GM12873 (cell line): ENCODE data around the gene PPFIA4.

Experiments used
- TF ChIP-seq, protein P1 (sequence below): IDR thresholded peaks from 2 replicates; pipeline ENCODE4 v1.5.1; 2012; ENCODE audit warnings: low read depth, mild to moderate bottlenecking, moderate library complexity, low read length, control low read depth; ENCODE audit not compliant: insufficient read depth; ENCODE audit errors: missing control alignments

PPFIA4 gene

DNA sequence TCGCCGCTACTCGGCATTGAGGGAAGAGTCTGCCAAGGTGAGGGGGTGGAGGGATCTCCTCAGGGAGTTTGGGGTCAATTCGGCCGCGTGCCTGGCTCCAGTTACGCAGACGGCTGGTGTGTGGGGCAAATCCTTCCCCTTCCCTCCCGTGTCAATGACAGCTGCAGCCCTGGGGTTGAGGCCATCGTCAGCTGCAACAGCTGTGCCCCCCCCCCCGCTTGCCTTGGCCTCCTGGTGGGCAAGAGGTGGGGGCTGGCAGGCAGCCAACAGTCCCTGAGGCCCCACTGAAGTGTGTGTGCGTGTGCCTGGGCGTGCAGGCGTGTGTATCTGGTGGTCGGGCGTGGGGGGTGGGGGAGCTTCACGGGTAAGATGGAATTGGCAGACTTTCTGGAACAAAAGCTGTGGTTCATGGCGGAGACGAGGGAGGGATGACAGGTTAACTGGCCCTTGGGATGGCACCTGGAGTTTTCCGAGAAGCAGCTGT, 25.6 kb downstream of the PPFIA4 start:
- TF ChIP-seq, protein P1, sequence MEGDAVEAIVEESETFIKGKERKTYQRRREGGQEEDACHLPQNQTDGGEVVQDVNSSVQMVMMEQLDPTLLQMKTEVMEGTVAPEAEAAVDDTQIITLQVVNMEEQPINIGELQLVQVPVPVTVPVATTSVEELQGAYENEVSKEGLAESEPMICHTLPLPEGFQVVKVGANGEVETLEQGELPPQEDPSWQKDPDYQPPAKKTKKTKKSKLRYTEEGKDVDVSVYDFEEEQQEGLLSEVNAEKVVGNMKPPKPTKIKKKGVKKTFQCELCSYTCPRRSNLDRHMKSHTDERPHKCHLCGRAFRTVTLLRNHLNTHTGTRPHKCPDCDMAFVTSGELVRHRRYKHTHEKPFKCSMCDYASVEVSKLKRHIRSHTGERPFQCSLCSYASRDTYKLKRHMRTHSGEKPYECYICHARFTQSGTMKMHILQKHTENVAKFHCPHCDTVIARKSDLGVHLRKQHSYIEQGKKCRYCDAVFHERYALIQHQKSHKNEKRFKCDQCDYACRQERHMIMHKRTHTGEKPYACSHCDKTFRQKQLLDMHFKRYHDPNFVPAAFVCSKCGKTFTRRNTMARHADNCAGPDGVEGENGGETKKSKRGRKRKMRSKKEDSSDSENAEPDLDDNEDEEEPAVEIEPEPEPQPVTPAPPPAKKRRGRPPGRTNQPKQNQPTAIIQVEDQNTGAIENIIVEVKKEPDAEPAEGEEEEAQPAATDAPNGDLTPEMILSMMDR: no peak

DNA sequence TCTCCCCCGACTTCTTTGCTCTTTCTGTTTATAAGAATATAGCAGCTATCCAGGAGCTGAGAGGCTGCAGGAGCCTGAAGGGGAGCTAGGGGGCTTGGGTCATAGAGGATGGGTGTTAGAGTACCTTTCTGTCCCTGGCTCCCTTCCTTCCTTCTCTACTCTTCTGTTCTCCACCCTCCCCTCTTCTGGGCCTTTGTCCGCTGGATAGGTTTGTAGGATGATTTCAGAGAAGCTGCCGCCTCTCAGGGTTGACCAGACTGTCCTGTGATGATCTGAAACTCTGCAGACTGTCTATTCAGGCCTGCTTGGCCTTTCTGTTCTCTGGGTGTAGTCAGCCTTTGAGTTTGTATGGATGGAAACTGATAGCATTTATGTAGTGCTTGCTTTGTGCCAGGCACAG, 26.3 kb downstream of the PPFIA4 start:
- TF ChIP-seq, protein P1: no peak

DNA sequence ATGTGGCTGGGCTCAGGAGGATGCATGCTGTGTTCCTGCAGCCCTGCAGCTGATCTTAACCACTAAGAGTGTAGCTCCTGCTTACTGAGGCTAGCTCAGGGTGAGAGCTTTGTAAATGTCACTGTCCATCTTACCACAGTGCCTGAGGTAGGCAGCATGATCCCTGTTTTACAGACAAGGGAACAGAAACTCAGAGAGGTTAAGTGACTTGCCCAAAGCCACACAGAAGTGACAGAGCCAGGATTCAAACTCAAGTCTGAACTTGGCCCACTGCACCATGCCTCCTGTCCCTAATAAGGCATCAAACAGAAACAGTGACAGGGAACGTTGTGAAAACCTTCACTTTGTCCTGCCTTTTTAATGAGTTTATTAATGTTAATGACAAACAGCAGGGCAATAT, 27.9 kb downstream of the PPFIA4 start:
- TF ChIP-seq, protein P1: no peak

DNA sequence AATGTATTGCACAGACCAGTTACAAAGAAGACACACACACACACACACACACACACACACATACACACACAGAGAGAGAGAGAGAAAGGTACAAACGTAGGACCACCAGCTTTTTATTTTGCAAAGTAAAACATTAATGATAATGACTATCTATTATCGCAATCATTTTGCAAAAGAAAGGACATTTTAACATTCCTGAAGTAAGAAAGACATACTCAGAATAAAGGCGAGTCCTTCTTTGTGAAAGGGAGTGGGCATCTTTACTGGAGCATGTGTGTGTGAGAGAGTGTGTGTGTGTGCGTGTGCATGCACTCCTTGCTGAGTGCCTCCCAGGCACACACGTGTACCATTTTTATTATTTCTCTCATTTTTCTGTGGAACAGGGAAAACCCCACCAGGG, 28.4 kb downstream of the PPFIA4 start:
- TF ChIP-seq, protein P1: no peak

DNA sequence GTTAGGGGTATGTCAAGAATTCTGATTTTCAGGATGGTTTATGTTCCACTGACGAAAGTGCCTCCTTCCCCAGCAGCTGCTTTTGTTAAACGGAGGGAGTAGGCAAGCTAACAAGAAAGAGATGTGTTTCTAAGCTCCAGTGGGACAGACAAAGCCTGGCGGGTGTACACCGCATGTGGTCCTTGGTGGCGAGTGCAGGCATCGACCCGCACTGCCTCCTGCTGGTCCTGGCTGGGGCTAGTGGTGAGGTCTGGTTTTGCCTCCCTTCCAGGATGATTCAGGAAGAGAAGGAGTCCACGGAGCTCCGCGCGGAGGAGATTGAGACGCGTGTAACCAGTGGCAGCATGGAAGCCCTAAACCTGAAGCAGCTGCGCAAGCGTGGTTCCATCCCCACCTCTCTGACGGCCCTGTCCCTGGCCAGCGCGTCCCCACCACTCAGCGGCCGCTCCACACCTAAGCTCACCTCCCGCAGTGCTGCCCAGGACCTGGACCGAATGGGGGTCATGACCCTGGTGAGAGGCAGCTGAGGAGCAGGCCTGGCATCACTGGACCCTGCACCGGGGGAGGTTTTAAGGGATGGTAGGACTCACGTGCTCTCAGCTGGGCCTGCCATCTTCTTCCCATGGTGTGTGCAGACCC, 29.0 kb downstream of the PPFIA4 start:
- TF ChIP-seq, protein P1: peak; percentile 12

DNA sequence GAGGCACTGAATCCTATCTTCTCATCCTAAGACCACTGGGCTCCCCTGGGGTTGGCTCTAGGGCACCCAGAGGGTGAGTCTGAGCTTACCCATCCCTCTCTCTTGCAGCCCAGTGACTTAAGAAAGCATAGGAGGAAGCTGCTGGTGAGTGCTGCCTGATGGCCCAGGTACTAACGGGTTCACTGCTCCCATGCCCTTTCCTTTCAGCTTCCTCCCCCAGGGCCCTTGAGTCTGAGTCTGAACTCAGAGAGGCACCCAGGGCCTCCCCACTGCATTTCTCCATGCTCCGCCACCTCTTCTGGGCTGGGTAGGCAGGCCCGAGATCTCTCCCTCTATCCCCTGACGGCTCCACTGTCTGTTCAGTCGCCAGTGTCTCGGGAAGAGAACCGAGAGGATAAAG, 29.7 kb downstream of the PPFIA4 start:
- TF ChIP-seq, protein P1: no peak

DNA sequence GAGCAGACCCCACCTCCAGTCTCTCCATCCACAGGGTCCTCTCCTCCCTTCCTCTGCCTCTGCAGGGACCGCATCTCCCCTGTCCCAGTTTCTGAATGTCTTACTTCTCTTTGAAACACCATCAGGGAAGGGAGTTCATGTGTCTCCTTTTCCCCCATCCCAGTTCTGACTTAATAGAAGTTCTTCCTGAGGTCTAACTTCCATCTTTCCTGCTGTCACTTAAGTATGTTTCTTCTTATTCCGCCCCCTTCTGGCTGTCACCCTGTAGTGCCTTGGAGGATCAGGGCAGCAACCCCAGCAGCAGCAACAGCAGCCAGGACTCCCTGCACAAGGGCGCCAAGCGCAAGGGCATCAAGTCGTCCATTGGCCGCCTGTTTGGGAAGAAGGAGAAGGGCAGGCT, 30.2 kb downstream of the PPFIA4 start:
- TF ChIP-seq, protein P1: peak; percentile 35
